Activated gamma-delta T cell treated with Interleukin-2 at 50 U/mL for 16 hours (primary cell): Measurements from ENCODE around the gene PPWD1.
"Not testable (repeated sequence)": the region's sequence is repeated elsewhere in the genome, so short reads cannot be mapped to it uniquely, and the experiment has no call there.

Source experiments
- DNase-seq: peaks from one replicate; pipeline ENCODE4 v3.0.0-alpha.2; 2020

PPWD1 gene

GRCh38 chr5:65562731-65563701 is at the start of gene PPWD1, which contains the start of gene CENPK:
PPWD1 (plus strand) TSS chr5:65563296; CDS start chr5:65563311, 15 bp downstream.
CENPK (minus strand) TSS chr5:65563168; CDS start chr5:65554907, 8,261 bp downstream.
- DNase-seq: peak; percentile 92

GRCh38 chr5:65525726-65526125 is 37.4 kb upstream of the PPWD1 start:
- DNase-seq: no peak

- DNase-seq: no peak
Observed at GRCh38 chr5:65530904-65531303, 32.2 kb upstream of the PPWD1 start.

- no peak for DNase-seq
Observed at GRCh38 chr5:65535529-65535987, 27.5 kb upstream of the PPWD1 start.

- DNase-seq: no peak
Observed at GRCh38 chr5:65539827-65540226, 23.3 kb upstream of the PPWD1 start.

- no peak for DNase-seq
Observed at GRCh38 chr5:65544473-65544872, 18.6 kb upstream of the PPWD1 start.

GRCh38 chr5:65546141-65546540 is 17.0 kb upstream of the PPWD1 start:
- no peak for DNase-seq

GRCh38 chr5:65548281-65548680 is 14.8 kb upstream of the PPWD1 start:
- DNase-seq: no peak

- no peak for DNase-seq
Observed at GRCh38 chr5:65553941-65554340, 9.2 kb upstream of the PPWD1 start.

- no peak for DNase-seq
Observed at GRCh38 chr5:65555287-65555686, 7.8 kb upstream of the PPWD1 start.

- DNase-seq: no peak
Observed at GRCh38 chr5:65556181-65556580, 6.9 kb upstream of the PPWD1 start.

GRCh38 chr5:65556718-65557117 is 6.4 kb upstream of the PPWD1 start:
- DNase-seq: no peak

GRCh38 chr5:65563777-65564176 is 681 bp downstream of the PPWD1 start:
- DNase-seq: no peak

- no peak for DNase-seq
Observed at GRCh38 chr5:65566505-65566904, 3.4 kb downstream of the PPWD1 start.

GRCh38 chr5:65570598-65571226 is 7.6 kb downstream of the PPWD1 start:
- no peak for DNase-seq

- DNase-seq: no peak
Observed at GRCh38 chr5:65577141-65577540, 14.0 kb downstream of the PPWD1 start.

GRCh38 chr5:65588694-65589093 is 25.6 kb downstream of the PPWD1 start:
- DNase-seq: no peak

- not testable (repeated sequence) for DNase-seq
Observed at GRCh38 chr5:65601761-65602160, 38.7 kb downstream of the PPWD1 start.

- DNase-seq: no peak
Observed at GRCh38 chr5:65611524-65611923, 48.4 kb downstream of the PPWD1 start.

- DNase-seq: no peak
Observed at GRCh38 chr5:65612298-65612907, 49.3 kb downstream of the PPWD1 start.

GRCh38 chr5:65620021-65620420 is 56.9 kb downstream of the PPWD1 start:
- no peak for DNase-seq

- not testable (repeated sequence) for DNase-seq
Observed at GRCh38 chr5:65621961-65622360, 58.9 kb downstream of the PPWD1 start.

- DNase-seq: no peak
Observed at GRCh38 chr5:65623482-65623881, 60.4 kb downstream of the PPWD1 start.
